Upper lobe of left lung (tissue), 6 donors: Measurements from ENCODE around the gene CHMP3. TPM values are rescaled to one million over a fixed set of nuclear protein-coding genes. Genes with fewer than 3 reads are reported as not detected.

Experiments
- ATAC-seq, 2 donors: fragments of 200-7000 bp; cut with Tn5 transposase; one replicate each; pipeline ENCODE4 v1.9.1; 2022; ENCODE audit warnings: mild to moderate bottlenecking in 2 of 2, moderate library complexity in 2 of 2; ENCODE audit not compliant: low FRiP score in 2 of 2
- DNase-seq, 2 donors: peaks; one replicate each; pipeline ENCODE4 v3.0.0-alpha.2; 2019 to 2020
- H3K27ac ChIP-seq, 4 donors: fragments of 200-600 bp; sonication (generic); one replicate each; pipeline ENCODE4 v1.5.1; 2016 to 2019
- H3K27me3 ChIP-seq, 4 donors: fragments of 200-600 bp; sonication (generic); one replicate each; pipeline ENCODE4 v1.5.1; 2017 to 2019
- H3K36me3 ChIP-seq, 4 donors: fragments of 200-600 bp; sonication (generic); one replicate each; pipeline ENCODE4 v1.5.1; 2016 to 2019
- H3K4me1 ChIP-seq, 4 donors: fragments of 200-600 bp; sonication (generic); one replicate each; pipeline ENCODE4 v1.5.1; 2018 to 2019
- H3K4me3 ChIP-seq, 4 donors: fragments of 200-600 bp; sonication (generic); one replicate each; pipeline ENCODE4 v1.5.1; 2017 to 2019; ENCODE audit warnings: mild to moderate bottlenecking in 2 of 4, moderate library complexity in 1 of 4
- H3K9me3 ChIP-seq, 4 donors: fragments of 200-600 bp; sonication (generic); one replicate each; pipeline ENCODE4 v1.5.1; 2018 to 2019
- CTCF ChIP-seq, 6 experiments: fragments of 450-650 bp in 4 of 6; fragments of 200-600 bp in 2 of 6; sonication (generic) in 2 of 6; IDR thresholded peaks; one replicate each; pipeline ENCODE4 v1.5.1; 2016 to 2019; ENCODE audit warnings: antibody characterized with exemption in 6 of 6
- EP300 ChIP-seq, 4 donors: sonication (generic); formaldehyde crosslinking; IDR thresholded peaks; one replicate each; pipeline ENCODE4 v1.5.1; 2017; ENCODE audit warnings: antibody characterized with exemption in 4 of 4, control low read depth in 2 of 4
- POLR2A ChIP-seq, 4 donors: fragments of 450-650 bp; IDR thresholded peaks; one replicate each; pipeline ENCODE4 v1.5.1; 2016 to 2017; ENCODE audit warnings: antibody characterized with exemption in 4 of 4, mild to moderate bottlenecking in 2 of 4
- POLR2AphosphoS5 ChIP-seq, 2 donors: sonication (generic); formaldehyde crosslinking; IDR thresholded peaks; one replicate each; pipeline ENCODE4 v1.5.1; 2017; ENCODE audit warnings: antibody characterized with exemption in 2 of 2
- WGBS, 2 donors: methylation state at CpG; one replicate each; pipeline ENCODE4 v1.1.5; 2017 to 2018; 5-methylcytosine and 5-hydroxymethylcytosine counted together
- total RNA-seq, 6 donors: library from RNA; depleted of rRNA in 4 of 6; stranded (reverse); fragments of >200 nt in 4 of 6; gene quantifications; one replicate each; pipeline versions ENCODE4 v1.1.0 to v1.2.1, GENCODE V29; 2016 to 2021
- donor health status: DM: no; HTN: no; CAD: no; lungs with moderate emphysema.
- donor health status: DM: no; HTN: yes; CAD: no; lungs with severe emphysema.

Gene CHMP3
- total RNA-seq, 6 donors from 2014 or later: 68.1 to 176 (median 106) TPM

GRCh38 chr2:86492048-86492453, 71.2 kb downstream of the CHMP3 start:
- H3K27me3 ChIP-seq: no peaks in the 10 kb centered on the region
- H3K4me1 ChIP-seq: no peaks in the 10 kb centered on the region
- no peak overlapping the region for H3K27ac ChIP-seq

GRCh38 chr2:86491088-86491487, 72.2 kb downstream of the CHMP3 start:
- H3K27ac ChIP-seq: no peak overlapping the region
- H3K36me3 ChIP-seq: peaks cover 10 to 94% (median 60%) of the 10 kb centered on the region in 4 donors
- DNase-seq (no peak), ATAC-seq (no peak)
- no peak overlapping the region for H3K4me3 ChIP-seq
- 88 to 90% methylated on average over 4 of the region's 4 CpGs for WGBS, 2 donors
- H3K9me3 ChIP-seq: no peaks in the 10 kb centered on the region
- no peaks in the 10 kb centered on the region for H3K4me1 ChIP-seq
- no peak for TF ChIP-seq CTCF (IDR thresholded peaks at IDR 0.05)
- no peak for TF ChIP-seq POLR2A (IDR thresholded peaks at IDR 0.05)
- TF ChIP-seq EP300 (IDR thresholded peaks at IDR 0.05): no peak
- TF ChIP-seq POLR2AphosphoS5 (IDR thresholded peaks at IDR 0.05): no peak
- H3K27me3 ChIP-seq: no peaks in the 10 kb centered on the region

More at GRCh38 chr2:86492048-86492453, 71.2 kb downstream of the CHMP3 start:
- Histone ChIP-seq H3K36me3 (peaks cover 10 to 94% (median 55%) of the 10 kb centered on the region in 4 donors), H3K4me3 (no peak overlapping the region), H3K9me3 (no peaks in the 10 kb centered on the region)
- no peak for DNase-seq
- WGBS, 2 donors: 89 to 93% methylated on average over 1 of the region's 1 CpG
- TF ChIP-seq POLR2AphosphoS5 (IDR thresholded peaks at IDR 0.05): no peak
- TF ChIP-seq CTCF (IDR thresholded peaks at IDR 0.05): no peak
- no peak for TF ChIP-seq EP300 (IDR thresholded peaks at IDR 0.05)
- no peak for TF ChIP-seq POLR2A (IDR thresholded peaks at IDR 0.05)
- ATAC-seq: no peak

GRCh38 chr2:86490245-86490644, 73.0 kb downstream of the CHMP3 start:
- ATAC-seq (no peak), DNase-seq (no peak)
- H3K4me1 ChIP-seq: no peaks in the 10 kb centered on the region
- H3K36me3 ChIP-seq: peaks cover 18 to 95% (median 65%) of the 10 kb centered on the region in 4 donors
- no peak overlapping the region for H3K27ac ChIP-seq
- no peaks in the 10 kb centered on the region for H3K9me3 ChIP-seq
- TF ChIP-seq POLR2A (IDR thresholded peaks at IDR 0.05) (no peak), CTCF (IDR thresholded peaks at IDR 0.05) (no peak), EP300 (IDR thresholded peaks at IDR 0.05) (no peak), POLR2AphosphoS5 (IDR thresholded peaks at IDR 0.05) (no peak)
- 94 to 98% methylated on average over 4 of the region's 4 CpGs for WGBS, 2 donors
- H3K4me3 ChIP-seq: no peak overlapping the region
- no peaks in the 10 kb centered on the region for H3K27me3 ChIP-seq

- no peak for ATAC-seq
Measured at GRCh38 chr2:86489542-86489941, 73.7 kb downstream of the CHMP3 start.

More at GRCh38 chr2:86489542-86489941, 73.7 kb downstream of the CHMP3 start:
- no peak for DNase-seq
- no peaks in the 10 kb centered on the region for H3K4me1 ChIP-seq
- H3K9me3 ChIP-seq: no peaks in the 10 kb centered on the region
- H3K27me3 ChIP-seq: no peaks in the 10 kb centered on the region
- WGBS, 2 donors: 95 to 98% methylated on average over 3 of the region's 3 CpGs
- H3K4me3 ChIP-seq: no peak overlapping the region
- peaks cover 25 to 97% (median 72%) of the 10 kb centered on the region in 4 donors for H3K36me3 ChIP-seq
- no peak overlapping the region for H3K27ac ChIP-seq
- TF ChIP-seq CTCF (IDR thresholded peaks at IDR 0.05) (no peak), POLR2A (IDR thresholded peaks at IDR 0.05) (no peak), EP300 (IDR thresholded peaks at IDR 0.05) (no peak), POLR2AphosphoS5 (IDR thresholded peaks at IDR 0.05) (no peak)
